ENCODE data around the gene RBPJ.

- TF ChIP-seq CTCF (IDR thresholded peaks at IDR 0.05 in 8 of 11, conservative IDR thresholded peaks at IDR 0.05 in 3 of 11), result no peak
- no peak for TF ChIP-seq POLR2AphosphoS5 (IDR thresholded peaks at IDR 0.05)
- no peak for TF ChIP-seq POLR2A (IDR thresholded peaks at IDR 0.05)
These were observed 151.1 kb downstream of the RBPJ start for GRCh38 chr4:26471890-26472289.

Data from spleen (tissue), 7 donors.